DOHH2 (cell line): ENCODE data around the gene ARHGDIA.

Experiments used
- CTCF ChIP-seq: fragments of 200-600 bp; sonication (generic); IDR thresholded peaks from one replicate; pipeline ENCODE4 v1.5.1; 2014; ENCODE audit warnings: antibody characterized with exemption, mild to moderate bottlenecking, low read depth, low read length; ENCODE audit not compliant: poor library complexity, severe bottlenecking
- EZH2phosphoT487 ChIP-seq: fragments of 200-600 bp; sonication (generic); IDR thresholded peaks from 2 replicates; pipeline ENCODE4 v1.6.1; 2017; ENCODE audit warnings: borderline replicate concordance, mild to moderate bottlenecking, antibody characterized with exemption, low read length, moderate library complexity, mixed read lengths

GRCh38 chr17:81890447-81891302 is 19.5 kb upstream of the ARHGDIA start:
- TF ChIP-seq CTCF (no peak), EZH2phosphoT487 (no peak)
